Measurements from ENCODE around the gene TM6SF1. TPM values are rescaled to one million over a fixed set of nuclear protein-coding genes. Genes with fewer than 3 reads are reported as not detected.

Gene TM6SF1
- total RNA-seq, 1 experiment from 2014 or later = 0.79 TPM

- no peak for TF ChIP-seq TEAD1 (CRISPR knock-in tag; IDR thresholded peaks at IDR 0.05)
- TF ChIP-seq TP53 (CRISPR knock-in tag; IDR thresholded peaks at IDR 0.05) = no peak
- no peak for TF ChIP-seq EMX1 (CRISPR knock-in tag; IDR thresholded peaks at IDR 0.05)
- no peak for TF ChIP-seq E2F4 (CRISPR knock-in tag; IDR thresholded peaks at IDR 0.05; ENCODE audit: borderline replicate concordance, low read depth)
- no peak for TF ChIP-seq GRHL2 (CRISPR knock-in tag; IDR thresholded peaks at IDR 0.05; ENCODE audit: insufficient replicate concordance, severe bottlenecking)
- no peak for TF ChIP-seq TCF7 (CRISPR knock-in tag; IDR thresholded peaks at IDR 0.05; ENCODE audit: low read depth)
- TF ChIP-seq RORB (CRISPR knock-in tag; IDR thresholded peaks at IDR 0.05) = no peak
- TF ChIP-seq USF2 (CRISPR knock-in tag; IDR thresholded peaks at IDR 0.05) = no peak
- no peak for TF ChIP-seq ZNF532 (CRISPR knock-in tag; IDR thresholded peaks at IDR 0.05; ENCODE audit: borderline replicate concordance)
- no peak for TF ChIP-seq GABPB1 (CRISPR knock-in tag; IDR thresholded peaks at IDR 0.05)
Observed at GRCh38 chr15:83127547-83128150, 20.2 kb downstream of the TM6SF1 start (continued).

GRCh38 chr15:83129791-83130190 lies 22.3 kb downstream of the TM6SF1 start:
- ChIA-PET CTCF (no interaction called here), POLR2A (no interaction called here)
- no peaks in the 10 kb centered on the region for H3K4me1 Mint-ChIP-seq
- H3K36me3 Mint-ChIP-seq = no peaks in the 10 kb centered on the region
- H3K27ac Mint-ChIP-seq = no peak overlapping the region
- TF ChIP-seq SMAD4 (CRISPR knock-in tag; IDR thresholded peaks at IDR 0.05) = no peak
- no peak for TF ChIP-seq ATF2 (CRISPR knock-in tag; IDR thresholded peaks at IDR 0.05; ENCODE audit: borderline replicate concordance, low read depth)
- TF ChIP-seq OVOL2 (CRISPR knock-in tag; IDR thresholded peaks at IDR 0.05; ENCODE audit: borderline replicate concordance) = no peak
- TF ChIP-seq ZNF232 (CRISPR knock-in tag; IDR thresholded peaks at IDR 0.05) = no peak
- TF ChIP-seq FOXK1 (CRISPR knock-in tag; IDR thresholded peaks at IDR 0.05) = no peak
- TF ChIP-seq GRHL2 (CRISPR knock-in tag; IDR thresholded peaks at IDR 0.05; ENCODE audit: insufficient replicate concordance, severe bottlenecking) = no peak
- TF ChIP-seq USF1 (CRISPR knock-in tag; IDR thresholded peaks at IDR 0.05) = no peak
- no peak for TF ChIP-seq PRRX2 (CRISPR knock-in tag; IDR thresholded peaks at IDR 0.05)
- no peak for TF ChIP-seq ZMAT4 (CRISPR knock-in tag; IDR thresholded peaks at IDR 0.05)
- TF ChIP-seq NFE2L1 (CRISPR knock-in tag; IDR thresholded peaks at IDR 0.05) = no peak
- TF ChIP-seq FOXP1 (CRISPR knock-in tag; IDR thresholded peaks at IDR 0.05; ENCODE audit: borderline replicate concordance) = no peak
- TF ChIP-seq STAT6 (CRISPR knock-in tag; conservative IDR thresholded peaks at IDR 0.05; ENCODE audit: low read depth) = no peak
- no peak for TF ChIP-seq ZNF281 (CRISPR knock-in tag; IDR thresholded peaks at IDR 0.05)
- H3K4me3 Mint-ChIP-seq = no peak overlapping the region
- DNase-seq (ENCODE audit: low spot score) = no peak
- no peaks in the 10 kb centered on the region for H3K9me3 Mint-ChIP-seq
- H3K27me3 Mint-ChIP-seq (ENCODE audit: low read depth) = no peaks in the 10 kb centered on the region
- no peak for ATAC-seq
